Fibroblast of skin of left biceps (primary cell): Measurements from ENCODE around the gene PPP2R3C.
"Not testable (repeated sequence)": the region's sequence is repeated elsewhere in the genome, so short reads cannot be mapped to it uniquely, and the experiment has no call there.

Source experiments
- DNase-seq, 2 experiments: peaks; one replicate each; pipeline ENCODE4 v3.0.0-alpha.2; 2013; ENCODE audit warnings: low read depth in 2 of 2

Gene PPP2R3C

DNA sequence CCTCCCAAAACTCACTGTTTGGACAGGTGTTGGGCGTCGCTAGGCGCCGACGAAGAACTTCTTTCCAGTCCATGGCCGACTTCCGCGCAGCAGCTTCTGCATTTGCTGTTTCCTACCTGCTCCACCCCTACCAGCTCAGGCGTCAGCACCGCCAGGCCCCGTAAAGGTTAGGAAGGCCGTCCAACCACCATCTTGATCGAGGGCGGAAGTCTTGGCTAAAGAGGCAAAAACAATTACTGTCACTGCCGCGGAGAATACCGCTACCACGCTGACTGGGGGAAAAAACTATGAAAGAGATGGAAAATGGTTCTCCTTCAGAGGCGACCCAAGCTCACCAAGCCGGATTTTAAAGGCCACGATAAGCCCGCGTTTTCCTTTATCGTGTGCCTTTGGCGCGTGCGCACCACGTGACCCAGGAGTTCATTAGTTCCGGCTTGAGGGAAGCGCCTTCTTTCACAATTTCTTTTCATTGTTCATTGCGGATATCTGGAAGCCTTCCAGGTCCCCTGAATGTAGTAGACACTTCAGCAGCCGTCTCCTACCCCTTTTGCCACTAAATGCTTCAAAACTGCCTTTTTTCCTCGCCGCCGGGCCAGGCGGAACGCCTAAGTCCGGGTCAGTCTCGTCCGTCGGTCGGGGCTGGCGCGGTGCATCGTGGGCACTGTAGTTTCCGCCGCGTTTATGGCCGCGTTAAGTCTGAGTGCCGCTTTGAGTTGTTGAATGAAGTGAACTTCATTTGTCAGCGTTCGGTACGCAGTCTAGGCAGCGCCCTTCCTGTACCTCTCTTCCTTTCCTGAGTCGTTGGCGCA, at the start of gene PPP2R3C, which contains the start of gene PRORP:
Gene PPP2R3C (minus strand): TSS at position 104 of the 809 bp plus-strand sequence. CDS start 31 bp downstream, at position 73.
Gene PRORP (plus strand): TSS at position 666 of the 809 bp plus-strand sequence. CDS start 694 bp downstream, outside the sequence.
- peak; percentile 65 to 68 for DNase-seq

DNA sequence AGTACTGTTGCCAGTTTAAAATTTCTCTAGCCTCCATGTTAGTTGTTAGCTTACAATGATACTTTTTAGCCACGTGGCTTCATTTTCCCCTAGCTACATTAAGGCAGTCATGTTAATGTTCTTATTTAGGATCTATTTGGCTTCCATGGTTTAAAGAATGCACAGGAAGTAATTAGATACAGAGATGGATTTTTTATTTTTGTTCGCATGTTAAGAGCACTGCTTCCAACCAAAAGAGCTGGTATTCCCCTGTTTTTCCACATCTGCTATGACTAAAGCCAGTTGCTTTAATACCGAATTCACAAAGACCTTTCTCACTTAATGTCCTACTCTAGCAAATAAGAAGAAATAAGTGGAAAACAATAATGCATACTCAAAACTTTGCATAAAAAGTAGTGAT, 45.7 kb upstream of the PPP2R3C start:
- DNase-seq: no peak

DNA sequence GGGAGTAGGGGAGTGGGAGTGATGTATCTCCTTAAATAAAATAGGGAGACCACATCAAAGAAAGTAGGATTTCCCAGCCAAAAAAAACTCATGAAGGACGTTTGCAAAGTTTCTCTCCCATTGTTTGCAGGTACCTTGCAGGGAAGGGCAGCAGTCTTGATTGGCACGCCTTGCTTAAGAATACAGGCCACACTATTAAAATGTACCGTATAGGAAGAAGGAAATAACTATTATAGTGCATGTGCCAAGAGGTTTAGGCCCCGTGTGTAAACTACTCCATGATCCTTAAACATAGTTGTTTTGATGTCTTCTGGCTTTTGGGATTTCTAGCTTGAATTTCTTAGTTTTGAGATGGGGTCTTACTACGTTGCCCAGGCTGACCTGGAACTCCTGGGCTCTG, 43.1 kb upstream of the PPP2R3C start:
- no peak for DNase-seq

DNA sequence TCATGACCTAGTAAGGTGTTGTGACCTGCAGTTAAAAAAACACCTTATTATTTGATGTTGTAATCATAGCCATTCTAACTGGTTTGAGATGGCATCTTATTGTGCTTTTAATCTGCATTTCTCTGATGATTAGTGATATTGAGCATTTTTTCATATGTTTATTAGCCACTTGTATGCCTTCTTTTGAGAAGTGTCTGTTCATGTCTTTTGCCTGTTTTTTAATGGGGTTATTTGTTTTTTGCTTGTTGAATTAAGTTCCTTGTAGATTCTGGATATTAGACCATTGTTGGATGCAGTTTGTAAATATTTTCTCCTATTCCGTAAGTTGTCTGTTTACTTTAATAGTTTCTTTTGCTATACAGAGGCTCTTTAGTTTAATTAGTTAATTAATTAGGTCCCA, 41.6 kb upstream of the PPP2R3C start:
- no peak for DNase-seq

DNA sequence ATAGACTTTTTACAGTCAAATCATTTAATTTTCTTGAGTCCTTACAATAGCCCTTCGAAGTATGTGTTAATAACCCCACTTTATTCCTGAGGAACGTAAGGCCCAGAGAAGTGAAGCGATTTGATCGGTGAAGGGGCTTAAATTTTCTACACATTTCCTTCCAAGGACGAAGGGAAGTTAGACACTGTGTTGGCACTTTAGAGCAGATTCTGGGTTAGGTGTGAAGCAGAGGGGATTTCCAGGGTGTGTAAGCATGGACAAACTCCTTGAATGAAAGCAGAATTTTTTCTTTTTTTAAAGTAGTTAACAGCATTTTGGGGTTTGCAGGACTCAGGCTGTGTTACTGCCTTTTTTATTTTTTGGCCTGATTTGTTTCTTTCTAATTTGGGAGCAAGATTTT, 39.4 kb upstream of the PPP2R3C start:
- DNase-seq: no peak

DNA sequence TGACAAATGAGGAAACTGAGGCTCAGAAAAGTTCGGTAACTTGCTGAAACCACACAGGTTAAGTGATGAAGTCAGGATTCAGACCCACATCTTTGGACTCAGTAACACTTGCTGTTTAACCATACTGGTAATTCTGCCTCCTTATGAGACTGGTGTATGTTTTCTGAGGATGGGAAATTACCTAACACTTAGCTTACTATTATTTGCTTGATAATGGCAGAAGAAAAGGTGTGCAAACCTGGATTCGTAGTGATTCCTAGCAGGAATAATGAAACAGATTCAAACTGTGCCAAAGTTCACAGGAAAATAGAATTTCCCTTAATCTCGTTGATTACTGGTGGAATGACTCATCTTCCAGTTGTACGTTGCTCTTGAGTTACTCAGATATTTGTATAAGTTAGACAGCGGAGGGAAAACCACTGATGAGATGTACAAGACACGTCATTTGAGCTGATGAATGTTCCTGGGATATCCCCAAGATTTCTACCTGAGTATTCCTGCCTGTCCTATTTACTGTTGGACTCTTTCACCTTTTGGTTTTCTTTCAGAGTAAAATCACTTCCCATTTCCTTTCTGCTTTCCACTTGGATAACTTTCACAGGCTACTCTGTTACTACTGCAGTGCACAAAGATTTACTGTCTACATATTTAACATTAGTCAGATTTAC, 38.1 kb upstream of the PPP2R3C start:
- DNase-seq: peak; percentile 55 to 58

DNA sequence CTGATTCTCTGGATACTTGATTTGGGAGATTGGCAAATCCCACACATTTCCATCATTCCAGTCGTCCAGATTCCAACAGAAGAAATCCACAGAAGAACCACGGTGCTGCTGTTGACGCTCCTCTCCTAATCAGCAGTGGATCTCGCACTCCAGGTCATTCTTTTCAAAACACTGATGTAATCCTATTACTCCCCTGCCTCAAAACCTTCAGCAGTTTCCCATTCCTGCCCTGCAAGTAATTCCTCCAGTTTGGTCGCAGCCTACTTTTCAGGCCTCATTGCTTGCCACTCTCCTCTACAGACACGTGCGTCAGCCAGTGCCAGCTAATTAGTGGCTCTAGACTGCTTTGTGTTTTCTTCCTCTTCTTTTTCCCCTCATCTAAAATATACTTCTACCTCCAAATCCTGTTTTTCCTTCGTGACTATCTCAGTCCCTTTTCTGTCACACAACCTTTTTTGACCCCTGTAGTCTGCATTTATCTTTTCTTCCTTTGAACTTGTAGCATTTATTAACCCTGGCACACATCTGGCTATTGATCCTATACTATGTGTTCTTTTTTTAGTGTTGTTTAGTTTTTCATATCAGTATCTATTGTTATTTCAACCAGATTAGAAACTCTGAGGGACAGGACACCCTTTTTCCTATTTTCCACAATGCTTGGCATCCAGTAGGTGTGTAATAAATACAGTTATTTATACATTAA, 37.3 kb upstream of the PPP2R3C start:
- DNase-seq: no peak

DNA sequence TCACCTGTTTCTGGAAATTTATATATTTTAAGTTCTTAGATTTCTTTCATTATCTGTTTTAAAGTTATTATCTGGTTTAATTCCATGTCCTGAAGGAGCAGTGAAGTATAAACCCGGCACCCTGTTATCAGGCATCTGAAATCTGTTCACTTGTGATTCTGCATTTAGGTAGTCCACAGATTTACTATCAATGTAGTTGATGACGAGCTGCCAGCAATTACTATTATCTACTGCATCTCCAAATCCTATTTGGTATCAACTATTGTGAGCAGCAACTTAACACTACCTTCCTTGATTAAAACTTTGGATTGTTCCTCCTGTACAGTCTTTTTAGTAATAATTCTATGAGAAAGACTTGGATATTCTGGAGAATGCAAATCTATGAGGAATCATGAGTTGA, 36.7 kb upstream of the PPP2R3C start:
- no peak for DNase-seq

DNA sequence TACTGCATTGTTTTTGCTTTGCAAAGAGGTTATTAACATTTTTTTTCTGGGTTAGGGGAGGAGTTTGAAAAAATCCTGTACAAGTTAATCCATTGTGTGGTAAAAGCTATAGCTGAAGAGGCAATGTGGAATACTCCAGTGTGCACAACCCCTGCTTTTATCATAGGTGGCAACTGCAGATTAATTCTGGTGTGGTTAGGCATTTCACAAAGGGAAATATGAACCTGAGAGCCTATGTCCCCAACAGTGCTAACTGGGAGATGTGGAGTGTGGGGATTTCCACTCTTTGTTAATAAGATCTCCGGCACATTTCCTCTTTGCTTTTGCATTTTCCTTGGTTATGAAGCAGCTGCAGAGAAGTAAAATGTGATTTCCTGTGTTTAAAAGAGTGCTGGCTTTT, 34.2 kb upstream of the PPP2R3C start:
- DNase-seq: no peak

DNA sequence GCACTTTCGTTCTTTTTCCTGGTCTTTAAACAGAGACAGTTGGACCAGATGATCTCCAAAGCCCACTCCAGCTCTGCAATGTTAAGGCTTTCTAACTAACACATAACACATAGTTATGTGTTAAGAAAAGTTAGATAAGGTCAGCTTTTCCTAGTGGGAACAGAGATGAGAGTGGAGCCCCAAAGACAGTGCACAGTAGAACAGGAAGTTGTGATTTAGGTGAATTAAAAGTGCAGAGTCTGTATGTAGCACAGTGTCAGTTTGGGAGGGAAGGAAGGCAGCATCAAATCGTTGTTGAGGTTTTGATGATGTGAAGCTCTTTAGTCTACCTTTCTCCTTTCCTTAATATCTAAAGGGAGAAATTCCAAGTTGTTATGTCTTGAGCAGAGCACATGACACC, 32.2 kb upstream of the PPP2R3C start:
- no peak for DNase-seq

DNA sequence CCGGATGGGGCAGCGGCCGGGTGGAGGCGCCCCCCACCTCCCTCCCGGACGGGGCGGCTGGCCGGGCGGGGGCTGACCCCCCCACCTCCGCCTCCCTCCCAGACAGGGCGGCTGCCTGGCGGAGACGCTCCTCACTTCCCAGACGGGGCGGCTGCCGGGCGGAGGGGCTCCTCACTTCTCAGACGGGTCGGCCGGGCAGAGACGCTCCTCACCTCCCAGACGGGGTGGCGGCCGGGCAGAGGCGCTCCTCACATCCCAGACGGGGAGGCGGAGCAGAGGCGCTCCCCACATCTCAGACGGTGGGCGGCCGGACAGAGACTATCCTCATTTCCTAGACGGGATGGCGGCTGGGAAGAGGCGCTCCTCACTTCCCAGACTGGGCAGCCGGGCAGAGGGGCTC, 30.7 kb upstream of the PPP2R3C start:
- not testable (repeated sequence) for DNase-seq

DNA sequence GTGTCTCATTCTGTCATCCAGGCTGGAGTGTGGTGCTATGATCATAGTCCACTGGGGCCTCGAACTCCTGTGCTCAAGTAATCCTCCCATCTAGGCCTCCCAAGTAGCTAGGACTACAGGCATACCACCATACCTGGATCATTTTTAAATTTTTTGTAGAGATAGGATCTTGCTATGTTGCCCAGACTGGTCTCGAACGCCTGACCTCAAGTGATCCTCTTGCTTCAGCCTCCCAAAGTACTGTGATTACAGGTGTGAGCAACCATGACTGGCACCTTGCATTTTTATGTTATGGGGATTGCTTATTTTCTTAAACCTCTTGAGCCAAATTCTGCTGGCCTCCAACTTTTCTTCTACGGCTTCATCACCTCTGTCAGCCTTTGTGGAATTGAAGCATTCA, 27.4 kb upstream of the PPP2R3C start:
- no peak for DNase-seq

DNA sequence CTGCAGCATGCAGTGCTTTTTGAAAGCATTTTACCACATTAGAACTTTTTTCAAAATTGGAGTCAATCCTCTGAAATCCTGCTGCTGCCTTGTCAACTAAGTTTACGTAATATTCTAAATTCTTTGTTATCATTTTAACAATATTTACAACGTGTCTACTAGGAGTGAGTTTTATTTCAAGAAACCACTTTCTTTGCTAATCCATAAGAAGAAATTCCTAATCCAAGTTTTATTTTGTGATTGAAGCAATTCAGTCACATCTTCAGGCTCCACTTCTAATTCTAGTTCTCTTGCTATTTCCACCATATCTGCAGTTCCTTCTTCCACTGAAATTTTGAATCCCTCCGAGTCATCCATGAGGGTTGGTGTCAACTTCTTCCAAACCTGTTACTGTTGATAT, 25.9 kb upstream of the PPP2R3C start:
- no peak for DNase-seq

DNA sequence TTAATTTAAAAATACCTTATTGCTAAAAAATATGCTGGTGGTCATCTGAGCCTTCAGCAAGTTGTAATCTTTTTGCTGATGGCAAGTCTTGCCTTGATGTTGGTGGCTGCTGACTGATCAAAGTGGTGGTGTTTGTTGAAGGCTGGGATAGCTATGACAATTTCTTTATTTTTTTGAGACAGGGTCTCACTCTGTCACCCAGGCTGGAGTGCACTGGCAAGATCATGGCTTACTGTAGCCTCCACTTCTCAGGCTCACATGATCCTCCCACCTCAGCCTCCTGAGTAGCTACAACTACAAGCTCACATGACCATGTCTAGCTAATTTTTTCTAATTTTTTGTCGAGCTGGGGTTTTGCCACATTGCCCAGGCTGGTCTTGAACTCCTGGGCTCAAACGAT, 25.4 kb upstream of the PPP2R3C start:
- DNase-seq: no peak

DNA sequence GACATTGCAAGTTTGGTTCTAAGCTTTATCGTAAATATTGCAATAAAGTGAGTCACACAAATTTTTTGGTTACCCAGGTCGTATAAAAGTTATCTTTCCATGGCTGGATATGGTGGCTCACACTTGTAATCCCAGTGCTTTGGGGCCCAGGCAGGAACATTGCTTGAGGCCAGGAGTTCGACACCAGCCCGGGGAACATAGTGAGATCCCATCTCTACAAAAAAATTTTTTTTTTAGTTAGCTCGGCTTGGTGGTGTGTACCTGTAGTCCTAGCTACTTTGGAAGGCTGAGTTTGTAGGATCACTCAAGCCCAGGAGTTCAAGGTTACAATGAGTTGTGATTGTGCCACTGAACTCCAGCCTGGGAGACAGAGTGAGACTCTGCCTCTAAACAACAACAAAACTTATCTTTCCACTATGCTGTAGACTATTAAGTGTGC, 24.9 kb upstream of the PPP2R3C start:
- no peak for DNase-seq

DNA sequence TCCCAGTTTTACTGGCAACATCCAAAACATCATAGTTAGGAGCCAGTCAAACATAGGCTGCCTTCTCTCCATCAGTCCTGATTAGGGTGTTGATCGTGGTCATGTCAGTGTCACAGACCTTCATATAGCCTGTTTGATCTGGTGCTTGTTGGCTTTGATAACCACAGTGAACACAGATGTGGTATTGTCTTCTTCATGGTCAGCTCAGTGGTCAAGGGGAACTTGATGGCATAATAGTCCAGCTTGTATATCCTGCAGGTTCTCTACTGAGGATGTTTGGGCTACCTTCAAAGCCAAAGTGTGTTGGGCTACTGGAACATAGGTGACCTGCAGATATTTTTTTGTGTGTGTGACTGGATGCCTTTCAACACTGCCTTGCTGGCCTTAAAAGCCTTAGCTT, 22.2 kb upstream of the PPP2R3C start:
- DNase-seq: no peak

DNA sequence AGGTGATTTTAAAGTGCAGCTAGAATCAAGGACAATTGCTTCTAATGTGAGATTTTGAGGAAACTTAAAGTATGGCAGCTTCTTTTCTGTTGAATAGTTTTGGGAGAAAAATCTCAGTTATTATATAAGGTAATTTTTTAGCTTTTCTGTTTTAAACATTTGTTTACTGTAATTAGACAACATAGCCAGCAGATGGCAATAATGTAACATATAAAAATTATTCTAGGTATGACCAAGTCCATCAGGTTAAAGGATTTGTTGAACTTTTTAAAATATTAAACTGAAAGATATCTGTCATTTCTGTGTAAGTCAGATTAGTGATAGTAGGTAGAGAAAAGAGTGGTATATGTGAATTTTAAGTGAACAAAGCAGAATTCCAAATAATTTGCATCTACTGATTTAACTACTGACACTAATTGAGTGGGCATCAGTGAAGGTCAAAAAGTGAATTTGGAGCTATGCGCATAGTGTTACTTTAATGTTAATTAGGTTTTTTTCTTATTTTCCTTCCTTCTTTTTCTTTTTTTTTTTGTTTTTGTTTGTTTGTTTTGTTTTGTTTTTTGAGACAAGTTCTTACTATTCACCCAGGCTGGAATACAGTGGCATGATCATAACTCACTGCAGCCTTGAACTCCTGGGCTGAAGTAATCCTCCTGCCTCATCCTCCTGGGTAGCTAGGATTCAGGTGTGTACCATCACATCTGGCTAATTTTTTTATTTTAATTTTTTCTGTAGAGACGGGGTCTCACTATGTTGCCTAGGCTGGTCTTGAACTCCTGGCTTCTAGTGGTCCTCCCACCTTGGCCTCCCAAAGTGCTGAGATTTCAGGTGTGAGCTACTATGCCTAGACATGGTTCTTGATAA, 19.2 kb upstream of the PPP2R3C start:
- no peak for DNase-seq

DNA sequence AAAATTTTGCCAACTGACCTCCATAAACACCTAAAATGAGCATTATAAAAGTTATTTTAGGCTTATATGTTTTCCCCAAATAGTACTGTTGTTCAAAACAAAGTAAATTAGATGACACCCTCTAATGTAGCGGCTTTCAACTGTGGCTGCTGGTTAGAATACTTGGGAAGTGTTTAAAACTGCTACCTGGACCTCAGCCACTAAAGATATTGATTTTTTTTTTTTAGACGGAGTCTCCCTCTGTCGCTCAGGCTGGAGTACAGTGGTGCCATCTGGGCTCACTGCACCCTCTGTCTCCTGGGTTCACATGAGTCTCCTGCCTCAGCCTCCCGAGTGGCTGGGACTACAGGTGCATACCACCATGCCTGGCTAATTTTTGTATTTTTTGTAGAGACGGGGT, 16.8 kb upstream of the PPP2R3C start:
- no peak for DNase-seq

DNA sequence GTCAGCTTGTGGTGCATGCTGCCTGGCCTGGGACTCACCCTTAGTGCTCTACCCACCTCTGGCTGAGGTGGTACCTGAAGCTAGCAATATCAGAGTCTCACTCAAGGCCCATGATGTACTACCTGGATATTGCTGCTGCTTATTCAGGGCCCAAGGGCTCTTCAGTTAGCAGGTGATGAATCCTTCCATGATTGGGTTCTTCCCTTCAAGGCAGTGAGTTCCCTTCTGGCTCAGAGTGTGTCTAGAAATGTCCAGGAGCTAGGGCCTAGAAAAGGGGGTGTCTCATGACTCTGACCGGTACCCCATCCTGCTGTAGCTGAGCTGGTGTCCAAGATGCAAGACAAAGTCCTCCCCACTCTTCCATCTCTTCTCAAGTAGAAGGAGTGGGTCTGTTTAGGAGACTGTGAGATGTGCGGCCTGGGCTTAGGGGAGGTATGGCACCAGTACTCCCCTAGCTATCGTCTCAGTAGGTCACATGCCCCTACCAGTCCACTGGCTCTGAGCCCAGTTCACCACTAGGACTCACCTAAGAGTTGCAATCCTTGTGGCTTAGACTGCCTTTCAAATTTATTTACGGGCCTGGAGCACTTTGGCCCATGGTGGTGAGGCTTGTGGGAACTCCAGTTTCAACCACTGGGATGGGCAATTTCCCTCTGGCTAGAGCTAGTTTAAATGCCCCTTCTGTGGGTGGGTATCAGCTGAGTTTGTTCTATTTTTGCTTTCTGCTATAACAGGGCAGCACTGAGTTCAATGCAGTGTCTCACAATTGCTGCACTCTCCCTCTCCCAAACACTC, 12.7 kb upstream of the PPP2R3C start:
- no peak for DNase-seq

DNA sequence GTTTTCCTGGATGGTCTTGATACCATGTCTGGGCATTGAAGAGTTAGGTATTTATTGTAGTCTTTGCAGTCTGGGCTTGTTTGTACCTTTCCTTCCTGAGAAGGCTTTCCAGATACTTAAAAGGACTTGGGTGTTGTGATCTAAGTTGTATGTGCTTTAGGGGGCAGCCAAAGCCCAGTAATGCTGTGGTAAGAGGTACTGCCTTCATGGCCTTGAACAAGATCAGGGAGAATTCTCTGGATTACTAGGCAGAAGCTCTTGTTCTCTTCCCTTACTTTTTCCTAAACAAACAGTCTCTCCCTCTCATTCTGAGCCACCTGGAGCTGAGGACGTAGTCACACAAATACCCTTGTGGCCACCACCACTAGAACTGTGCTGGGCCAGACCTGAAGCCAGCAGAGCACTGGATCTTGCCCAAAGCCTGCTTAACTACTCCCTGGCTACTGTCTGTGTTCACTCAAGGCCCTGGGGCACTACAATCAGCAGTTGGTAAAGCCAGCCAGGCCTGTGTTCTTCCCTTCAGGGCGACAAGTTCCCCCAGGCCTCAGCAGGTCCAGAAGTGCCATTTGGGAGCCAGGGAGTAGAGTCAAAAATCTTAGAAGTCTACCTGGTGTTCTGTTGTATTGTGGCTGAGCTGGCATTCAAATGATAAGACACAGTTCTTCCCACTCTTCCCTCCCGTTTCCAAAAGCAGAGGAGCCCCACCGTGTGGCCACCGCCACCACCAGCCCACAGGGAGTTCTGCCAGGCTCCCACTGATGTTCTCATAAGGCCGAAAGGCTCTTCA, 11.9 kb upstream of the PPP2R3C start:
- DNase-seq: no peak
